Activated CD8-positive, alpha-beta memory T cell treated with anti-CD3 and anti-CD28 coated beads, Interleukin-2, amount 10 ng/mL, durations not matched to agents 7 days and 5 days (primary cell): ENCODE results near the gene NTF3. TPM values are rescaled to one million over a fixed set of nuclear protein-coding genes. Genes with fewer than 3 reads are reported as not detected.

ENCODE experiments used
- ATAC-seq: fragments of 150-1000 bp; cut with Tn5 transposase; one replicate; pipeline ENCODE4 v1.10.0; 2021; ENCODE audit warnings: moderate library complexity
- CTCF ChIA-PET: fragments of 350-600 bp; sonication (Branson Sonifier 250); formaldehyde crosslinking; loops from one replicate; lab custom pipeline; 2021; ENCODE audit warnings: antibody characterized with exemption; lab: Charles Lee
- DNase-seq: peaks from one replicate; pipeline ENCODE4 v3.0.0-alpha.2; 2020
- H3K27ac Mint-ChIP-seq: one replicate; pipeline ENCODE4 v1.8.0; 2021; ENCODE audit warnings: mild to moderate bottlenecking, mixed read lengths
- H3K27me3 Mint-ChIP-seq: one replicate; pipeline ENCODE4 v1.8.0; 2021; ENCODE audit warnings: mixed read lengths
- H3K36me3 Mint-ChIP-seq: one replicate; pipeline ENCODE4 v1.8.0; 2021; ENCODE audit warnings: mild to moderate bottlenecking, mixed read lengths
- H3K4me1 Mint-ChIP-seq: one replicate; pipeline ENCODE4 v1.8.0; 2021; ENCODE audit warnings: mixed read lengths
- H3K4me3 Mint-ChIP-seq: one replicate; pipeline ENCODE4 v1.8.0; 2021; ENCODE audit warnings: mild to moderate bottlenecking, moderate library complexity, mixed read lengths
- H3K9me3 Mint-ChIP-seq: one replicate; pipeline ENCODE4 v1.8.0; 2022; ENCODE audit warnings: low read depth, mixed read lengths
- total RNA-seq, 2 experiments: library from RNA; stranded (reverse); gene quantifications; one replicate each; pipeline ENCODE4 v1.2.3, GENCODE V29; 2021

The NTF3 gene
- total RNA-seq, 2 experiments from 2014 or later, result not detected

DNA sequence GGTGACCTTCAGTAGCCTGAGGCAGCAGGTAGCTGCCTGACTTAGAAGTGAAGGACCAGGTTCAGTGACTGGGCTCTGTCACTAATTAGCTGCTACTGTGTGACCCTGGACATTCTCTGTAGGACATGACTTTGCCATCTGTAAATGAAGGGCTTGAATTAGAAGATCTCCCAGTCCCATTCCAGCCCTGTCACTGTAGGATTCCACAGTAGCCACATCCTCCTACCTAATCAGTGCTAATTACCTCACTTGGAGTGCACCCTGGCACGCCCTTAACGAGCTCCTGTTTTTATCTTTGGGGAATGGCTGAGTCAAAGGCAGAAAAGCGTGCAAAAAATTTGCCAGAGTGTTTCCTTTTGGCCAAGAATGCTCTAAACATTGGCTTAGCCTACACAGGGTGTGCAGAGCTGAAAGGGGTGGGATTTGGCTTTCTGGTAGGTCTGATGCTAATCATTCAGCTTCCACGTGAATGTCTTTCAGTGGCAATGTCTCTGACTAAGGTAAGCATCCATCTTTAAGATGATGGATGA, 6.8 kb downstream of the NTF3 start:
- no peak overlapping the region for H3K27ac Mint-ChIP-seq
- peaks cover 2% of the 10 kb centered on the region for H3K27me3 Mint-ChIP-seq
- H3K4me1 Mint-ChIP-seq, result no peaks in the 10 kb centered on the region
- no peak overlapping the region for H3K4me3 Mint-ChIP-seq
- DNase-seq (no peak), ATAC-seq (no peak)
- H3K36me3 Mint-ChIP-seq, result no peaks in the 10 kb centered on the region
- H3K9me3 Mint-ChIP-seq, result no peaks in the 10 kb centered on the region
- CTCF ChIA-PET, result no interaction called here

DNA sequence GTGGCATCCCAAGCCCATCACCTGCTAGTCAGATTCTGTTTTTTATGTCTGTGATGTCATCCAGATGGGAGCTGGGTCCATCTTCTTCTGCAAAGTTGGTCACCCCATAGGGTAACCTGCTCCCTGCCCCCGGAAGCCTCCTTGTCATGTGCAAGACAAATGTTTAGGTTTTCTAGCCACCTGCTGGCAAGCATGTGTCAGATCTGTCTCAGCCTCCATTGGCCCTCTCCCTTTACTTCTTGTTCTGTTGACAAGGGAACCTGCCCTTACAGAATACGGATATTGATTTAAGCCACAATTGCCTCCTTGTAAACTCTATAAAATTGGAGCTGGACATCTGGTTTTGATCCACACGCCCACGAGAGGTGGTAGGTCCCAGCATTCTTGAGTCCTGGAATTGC, 7.5 kb downstream of the NTF3 start:
- no peaks in the 10 kb centered on the region for H3K9me3 Mint-ChIP-seq
- CTCF ChIA-PET, result no interaction called here
- H3K36me3 Mint-ChIP-seq, result no peaks in the 10 kb centered on the region
- H3K27ac Mint-ChIP-seq, result no peak overlapping the region
- no peak overlapping the region for H3K4me3 Mint-ChIP-seq
- no peak for ATAC-seq
- no peaks in the 10 kb centered on the region for H3K4me1 Mint-ChIP-seq
- DNase-seq, result no peak
- peaks cover 2% of the 10 kb centered on the region for H3K27me3 Mint-ChIP-seq

DNA sequence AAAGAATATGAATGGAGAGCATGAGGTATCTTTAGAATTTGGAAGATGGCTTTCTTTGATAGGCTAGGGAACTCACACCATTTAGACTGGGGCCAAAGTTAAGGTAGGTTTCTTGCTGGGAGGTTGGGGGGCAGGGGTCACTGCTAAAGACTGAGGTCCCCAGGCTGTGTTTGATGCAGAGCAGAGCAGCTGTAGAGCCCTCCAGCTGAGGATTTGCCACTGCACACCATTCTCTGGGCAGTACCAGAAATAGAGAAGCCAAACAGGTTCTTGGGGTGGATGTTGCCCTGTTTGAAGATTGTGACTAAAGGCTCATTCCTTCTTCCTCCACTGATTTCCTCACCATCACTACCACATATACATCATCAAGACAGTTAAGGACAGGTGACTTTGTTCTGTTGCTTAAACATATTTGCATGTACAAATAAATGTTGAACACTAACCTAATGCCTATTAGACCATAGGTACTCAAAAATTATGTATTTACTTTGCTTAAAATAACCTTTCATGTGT, 7.9 kb downstream of the NTF3 start:
- no peak for ATAC-seq
- no peak overlapping the region for H3K27ac Mint-ChIP-seq
- no peaks in the 10 kb centered on the region for H3K36me3 Mint-ChIP-seq

DNA sequence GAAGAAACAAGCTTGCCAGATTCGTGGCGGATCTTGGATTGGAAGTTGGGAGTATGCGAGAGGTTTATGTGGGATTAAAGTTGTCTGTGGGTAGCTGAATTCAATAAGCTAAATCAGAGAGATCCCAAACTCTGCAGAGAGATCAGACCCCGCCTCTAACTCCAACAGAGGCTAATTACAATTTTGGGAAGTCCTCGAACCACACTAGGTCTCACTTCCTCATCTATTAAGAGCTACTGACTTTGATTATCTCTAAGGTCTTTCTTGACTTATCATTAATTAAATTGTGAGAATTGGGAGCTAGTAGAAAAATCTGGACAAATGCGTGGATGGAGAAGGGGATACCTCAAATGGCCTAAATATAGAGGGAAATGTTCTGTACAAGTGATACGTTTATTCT, 9.1 kb downstream of the NTF3 start:
- H3K36me3 Mint-ChIP-seq, result no peaks in the 10 kb centered on the region
- DNase-seq (no peak), ATAC-seq (no peak)
- no peaks in the 10 kb centered on the region for H3K9me3 Mint-ChIP-seq
- no peaks in the 10 kb centered on the region for H3K4me1 Mint-ChIP-seq
- no peak overlapping the region for H3K27ac Mint-ChIP-seq
- H3K4me3 Mint-ChIP-seq, result no peak overlapping the region
- peaks cover 2% of the 10 kb centered on the region for H3K27me3 Mint-ChIP-seq
- CTCF ChIA-PET, result no interaction called here

More for the DNA sequence above, 7.9 kb downstream of the NTF3 start:
- no peak overlapping the region for H3K4me3 Mint-ChIP-seq
- peaks cover 2% of the 10 kb centered on the region for H3K27me3 Mint-ChIP-seq
- no peaks in the 10 kb centered on the region for H3K9me3 Mint-ChIP-seq
- CTCF ChIA-PET, result no interaction called here
- DNase-seq, result no peak
- no peaks in the 10 kb centered on the region for H3K4me1 Mint-ChIP-seq

DNA sequence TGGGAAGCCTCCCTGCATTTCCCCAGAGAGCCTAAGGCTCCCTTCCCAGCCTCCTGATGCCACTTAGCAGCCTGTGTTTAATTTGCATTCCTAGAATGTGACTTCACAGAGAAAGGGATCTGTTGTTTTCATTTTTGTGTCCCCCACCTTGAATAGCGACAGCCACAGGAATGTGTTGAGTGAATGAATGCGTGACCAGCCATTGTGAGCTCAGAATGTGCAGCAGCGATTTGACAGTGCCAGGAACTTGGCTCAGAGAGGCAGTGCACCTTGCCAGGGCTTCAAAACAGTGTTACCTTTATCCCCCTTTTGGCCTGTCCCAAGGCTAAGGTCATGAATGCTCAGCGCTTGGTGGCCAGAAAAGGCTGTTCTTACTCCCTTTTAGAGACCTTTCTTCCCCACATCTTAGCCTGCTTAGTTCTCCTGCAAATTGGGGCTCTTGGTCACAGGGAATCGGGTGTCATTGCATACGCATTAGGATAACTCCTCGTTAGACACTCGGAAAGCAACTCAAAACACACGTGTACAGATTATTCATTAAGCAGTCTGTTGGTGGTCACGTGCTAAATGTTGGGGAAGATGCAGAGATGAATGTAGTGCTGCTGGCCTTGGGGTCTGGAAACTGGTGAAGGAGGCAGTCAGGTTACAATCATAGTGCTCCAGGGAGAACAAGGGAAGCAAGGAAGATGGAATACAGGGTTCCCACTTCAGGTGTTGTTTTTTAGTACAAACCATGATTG, 9.8 kb downstream of the NTF3 start:
- ATAC-seq (no peak), DNase-seq (no peak)
- Mint-ChIP-seq H3K4me1 (no peaks in the 10 kb centered on the region), H3K36me3 (no peaks in the 10 kb centered on the region), H3K27ac (no peak overlapping the region), H3K9me3 (no peaks in the 10 kb centered on the region), H3K4me3 (no peak overlapping the region), H3K27me3 (peaks cover 2% of the 10 kb centered on the region)
- CTCF ChIA-PET, result no interaction called here

DNA sequence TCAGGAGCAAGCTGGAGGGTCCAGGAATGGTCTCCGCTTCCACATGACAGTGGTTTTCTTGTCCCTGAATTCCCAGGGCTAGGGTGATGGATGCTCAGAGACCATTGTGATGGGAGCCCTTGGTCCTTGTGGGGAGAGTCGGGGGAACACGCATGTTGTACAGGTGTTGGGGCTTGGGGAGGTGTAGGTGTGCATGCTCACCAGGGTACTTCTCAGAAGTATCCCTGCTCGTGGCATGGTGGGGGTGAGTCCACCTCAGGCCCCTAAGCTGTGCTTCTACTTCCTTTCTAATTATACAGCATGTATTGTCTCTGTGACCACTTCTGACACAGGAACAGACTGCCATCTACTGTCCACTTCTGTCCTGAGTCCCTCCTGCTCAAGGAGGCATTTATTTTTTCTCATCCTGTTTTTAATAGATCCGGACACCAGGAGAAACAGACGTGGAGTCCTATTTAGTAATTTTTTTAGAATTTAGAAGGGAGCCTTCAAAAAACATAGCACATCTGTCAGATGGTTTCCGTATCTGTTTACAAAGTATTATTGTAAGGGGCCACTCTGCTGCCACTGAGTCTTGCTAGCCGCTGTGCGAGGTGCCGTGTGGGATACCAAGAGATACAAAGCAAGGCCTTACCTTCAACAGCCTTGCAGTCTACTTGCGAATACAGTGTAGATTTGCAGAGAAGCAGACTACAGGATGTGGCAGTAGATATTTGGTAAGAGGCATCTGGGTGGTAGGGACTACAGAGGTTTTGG, 10.5 kb downstream of the NTF3 start:
- CTCF ChIA-PET, result no interaction called here

DNA sequence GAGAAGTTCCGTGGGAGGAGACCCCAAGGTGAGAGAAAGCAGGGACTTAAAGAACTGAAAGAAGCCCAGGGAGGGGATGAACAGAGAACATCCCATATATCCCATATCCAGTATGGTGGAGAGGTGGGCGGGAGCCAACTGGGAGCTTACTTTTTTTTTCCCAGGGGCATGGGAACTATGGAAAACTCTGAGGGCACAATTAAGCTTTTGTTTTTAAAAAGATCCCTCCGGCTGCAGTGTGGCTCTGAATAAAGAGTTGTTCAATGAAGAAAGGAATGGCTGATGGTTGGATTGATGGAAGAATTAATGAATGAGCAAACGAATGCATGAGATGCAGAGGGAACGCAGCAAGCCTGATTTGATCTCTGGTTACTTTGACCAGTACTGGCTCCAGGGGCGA, 12.6 kb downstream of the NTF3 start:
- no peaks in the 10 kb centered on the region for H3K36me3 Mint-ChIP-seq

More for the DNA sequence above, 10.5 kb downstream of the NTF3 start:
- no peak overlapping the region for H3K27ac Mint-ChIP-seq
- no peaks in the 10 kb centered on the region for H3K27me3 Mint-ChIP-seq
- no peaks in the 10 kb centered on the region for H3K36me3 Mint-ChIP-seq
- ATAC-seq (no peak), DNase-seq (no peak)
- no peaks in the 10 kb centered on the region for H3K9me3 Mint-ChIP-seq
- no peaks in the 10 kb centered on the region for H3K4me1 Mint-ChIP-seq
- no peak overlapping the region for H3K4me3 Mint-ChIP-seq

DNA sequence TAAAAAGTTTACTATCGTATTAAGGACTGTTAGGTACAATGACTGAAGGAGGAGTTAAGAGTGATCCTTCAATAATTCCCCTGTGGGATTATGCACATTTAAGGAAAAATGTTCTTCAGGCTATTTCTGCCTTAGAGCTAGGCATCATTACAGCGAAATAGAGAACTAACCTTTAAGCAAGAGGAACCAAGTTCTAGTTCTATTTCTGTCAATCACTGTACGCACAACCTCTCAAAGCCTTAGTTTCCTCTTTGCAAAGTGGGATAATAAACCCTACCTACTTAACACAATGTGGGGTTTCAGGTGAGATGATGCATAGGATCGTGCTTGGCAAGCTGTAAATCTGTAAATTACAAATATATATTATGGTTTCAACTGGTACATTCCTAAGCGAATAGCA, 15.4 kb downstream of the NTF3 start:
- Mint-ChIP-seq H3K9me3 (no peaks in the 10 kb centered on the region), H3K27me3 (no peaks in the 10 kb centered on the region), H3K36me3 (no peaks in the 10 kb centered on the region), H3K4me3 (no peak overlapping the region), H3K4me1 (no peaks in the 10 kb centered on the region), H3K27ac (no peak overlapping the region)
- ATAC-seq (no peak), DNase-seq (no peak)
- CTCF ChIA-PET, result no interaction called here

More for the DNA sequence above, 12.6 kb downstream of the NTF3 start:
- CTCF ChIA-PET, result no interaction called here
- Mint-ChIP-seq H3K27me3 (no peaks in the 10 kb centered on the region), H3K27ac (no peak overlapping the region), H3K4me3 (no peak overlapping the region), H3K9me3 (no peaks in the 10 kb centered on the region), H3K4me1 (no peaks in the 10 kb centered on the region)
- ATAC-seq (no peak), DNase-seq (no peak)

DNA sequence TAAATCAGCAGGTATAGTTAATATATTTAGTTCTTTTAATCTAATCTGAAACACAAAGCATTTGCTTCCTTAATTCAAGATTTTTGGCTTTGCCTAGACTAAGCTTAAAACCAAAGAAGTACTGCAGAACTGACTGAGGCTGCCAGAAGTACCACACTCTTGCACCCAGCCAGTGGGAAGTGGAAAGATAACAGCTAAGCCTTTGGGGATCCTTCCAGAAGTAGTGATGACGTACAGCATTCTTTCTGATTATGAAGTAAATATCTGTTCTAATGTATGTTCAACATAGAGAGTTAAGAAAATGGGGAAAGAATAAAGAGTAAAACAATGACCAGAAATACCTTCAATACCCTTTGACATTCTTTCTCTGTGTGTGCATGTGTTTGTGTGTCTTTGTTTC, 19.3 kb downstream of the NTF3 start:
- Mint-ChIP-seq H3K9me3 (no peaks in the 10 kb centered on the region), H3K36me3 (no peaks in the 10 kb centered on the region), H3K4me1 (no peaks in the 10 kb centered on the region), H3K4me3 (no peak overlapping the region), H3K27ac (no peak overlapping the region), H3K27me3 (no peaks in the 10 kb centered on the region)
- no peak for DNase-seq
- CTCF ChIA-PET, result no interaction called here
- no peak for ATAC-seq

DNA sequence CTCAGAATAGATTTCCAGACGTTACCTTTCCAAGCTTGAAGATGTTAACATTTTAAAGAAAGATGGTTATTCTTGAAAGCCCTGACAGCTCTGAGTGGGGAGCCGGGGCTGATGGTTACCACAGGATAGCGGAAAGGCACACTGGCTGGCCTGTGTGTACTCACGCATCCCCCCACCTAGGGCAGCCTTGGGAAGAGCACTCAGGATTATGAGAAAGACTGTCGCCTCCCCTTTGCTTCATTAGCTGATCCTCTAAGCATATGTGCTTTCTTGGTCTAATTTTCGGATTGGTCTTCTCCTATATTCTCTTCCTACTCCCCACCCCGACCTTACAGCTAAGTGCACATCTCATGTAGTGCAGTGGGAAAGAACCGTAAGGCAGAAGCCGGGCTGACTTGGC, 20.7 kb downstream of the NTF3 start:
- Mint-ChIP-seq H3K4me1 (peaks cover 1% of the 10 kb centered on the region), H3K36me3 (no peaks in the 10 kb centered on the region), H3K4me3 (no peak overlapping the region), H3K9me3 (no peaks in the 10 kb centered on the region), H3K27me3 (no peaks in the 10 kb centered on the region), H3K27ac (no peak overlapping the region)
- no peak for ATAC-seq
- no peak for DNase-seq
- CTCF ChIA-PET, result no interaction called here

DNA sequence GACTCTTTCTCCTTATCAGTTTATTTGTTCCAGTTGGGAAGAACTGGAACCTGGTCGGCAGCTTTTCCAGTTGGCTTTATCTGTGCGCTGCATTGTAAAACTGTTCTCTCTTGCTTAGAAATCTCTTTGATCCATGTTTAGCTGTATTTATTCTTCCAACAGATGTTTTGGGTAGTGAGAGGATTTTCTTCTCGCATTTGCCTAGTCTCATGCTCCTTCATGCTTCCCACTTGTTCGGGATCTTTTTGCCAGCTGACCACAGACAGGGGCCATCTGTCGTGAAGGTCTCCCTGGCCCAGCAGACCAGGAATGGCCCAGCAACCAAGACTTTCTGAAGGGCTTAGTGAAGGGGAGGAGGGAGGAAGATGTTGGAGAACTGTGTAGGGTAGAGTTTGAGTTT, 21.6 kb downstream of the NTF3 start:
- Mint-ChIP-seq H3K4me3 (no peak overlapping the region), H3K36me3 (no peaks in the 10 kb centered on the region), H3K27me3 (no peaks in the 10 kb centered on the region), H3K9me3 (no peaks in the 10 kb centered on the region), H3K27ac (no peak overlapping the region), H3K4me1 (peaks cover 1% of the 10 kb centered on the region)
- ATAC-seq (no peak), DNase-seq (no peak)
- CTCF ChIA-PET, result no interaction called here

DNA sequence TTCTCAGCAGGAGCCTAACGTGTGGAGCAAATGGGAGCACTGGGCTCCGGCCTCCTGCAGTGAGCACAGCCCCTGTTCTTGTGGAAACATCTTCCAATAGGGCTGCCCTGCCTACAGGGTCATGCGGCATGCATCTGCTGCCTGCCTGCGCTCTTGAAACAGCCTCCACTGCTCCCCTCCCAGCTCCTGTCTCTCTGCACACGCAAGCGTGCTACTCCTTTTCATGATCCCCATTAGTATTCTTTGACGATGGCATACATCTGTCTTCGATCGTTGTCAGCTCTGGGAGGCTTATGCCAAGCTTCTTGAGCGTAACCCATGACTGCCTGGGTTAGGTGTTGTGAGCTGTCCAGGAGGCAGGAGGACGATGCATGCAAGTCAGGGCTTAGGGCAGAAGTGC, 23.1 kb downstream of the NTF3 start:
- no peak overlapping the region for H3K27ac Mint-ChIP-seq
- ATAC-seq (no peak), DNase-seq (no peak)
- no peaks in the 10 kb centered on the region for H3K9me3 Mint-ChIP-seq
- peaks cover 1% of the 10 kb centered on the region for H3K4me1 Mint-ChIP-seq
- no peaks in the 10 kb centered on the region for H3K27me3 Mint-ChIP-seq
- CTCF ChIA-PET, result no interaction called here
- H3K4me3 Mint-ChIP-seq, result no peak overlapping the region
- no peaks in the 10 kb centered on the region for H3K36me3 Mint-ChIP-seq

DNA sequence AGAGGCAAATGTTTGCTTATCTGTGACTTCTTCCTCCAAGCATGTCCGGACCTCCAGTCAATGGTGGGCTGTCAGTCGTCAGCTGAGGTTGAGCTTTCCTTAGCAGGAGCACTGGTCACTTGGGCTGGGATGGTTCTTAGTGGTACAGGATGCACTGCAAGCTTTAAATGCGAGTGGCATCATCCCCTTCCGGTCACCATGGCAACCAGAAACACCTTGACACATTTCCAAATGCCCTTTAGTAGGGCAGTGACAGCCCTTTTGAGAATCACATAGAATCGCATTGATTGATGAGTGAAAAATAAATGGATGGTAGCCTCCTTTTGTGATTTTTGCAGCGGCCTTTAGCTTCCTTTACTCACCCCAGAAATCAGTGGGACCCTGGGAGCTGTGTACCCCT, 24.1 kb downstream of the NTF3 start:
- no peak for ATAC-seq
- H3K9me3 Mint-ChIP-seq, result no peaks in the 10 kb centered on the region
- H3K27me3 Mint-ChIP-seq, result no peaks in the 10 kb centered on the region

DNA sequence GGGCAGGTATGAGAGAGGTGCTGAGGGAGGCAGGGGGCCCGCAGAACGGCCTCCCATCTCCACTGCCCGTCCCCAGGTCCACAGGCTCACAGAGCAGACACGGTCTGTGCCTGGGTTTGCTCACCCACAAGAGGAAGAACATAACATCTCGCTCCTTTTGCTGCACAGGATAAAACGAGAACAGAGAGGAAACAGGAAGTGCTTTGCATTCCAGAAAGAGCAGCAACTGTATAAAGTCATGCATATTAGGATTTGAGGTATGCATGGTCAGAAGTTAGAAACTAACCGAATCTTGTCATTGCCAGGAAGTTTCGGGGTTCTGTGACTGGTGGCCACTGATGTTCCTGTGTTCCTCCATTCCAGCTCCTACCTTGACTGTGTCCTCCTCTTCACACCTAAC, 25.0 kb downstream of the NTF3 start:
- Mint-ChIP-seq H3K9me3 (no peaks in the 10 kb centered on the region), H3K27ac (no peak overlapping the region), H3K4me1 (peaks cover 1% of the 10 kb centered on the region), H3K4me3 (no peak overlapping the region), H3K27me3 (no peaks in the 10 kb centered on the region), H3K36me3 (no peaks in the 10 kb centered on the region)
- CTCF ChIA-PET, result no interaction called here
- DNase-seq (no peak), ATAC-seq (no peak)

More for the DNA sequence above, 24.1 kb downstream of the NTF3 start:
- DNase-seq, result no peak
- H3K36me3 Mint-ChIP-seq, result no peaks in the 10 kb centered on the region
- H3K4me3 Mint-ChIP-seq, result no peak overlapping the region
- H3K27ac Mint-ChIP-seq, result no peak overlapping the region
- CTCF ChIA-PET, result no interaction called here
- peaks cover 1% of the 10 kb centered on the region for H3K4me1 Mint-ChIP-seq
